ENCODE data around the gene SLC25A52. TPM values are rescaled to one million over a fixed set of nuclear protein-coding genes. Genes with fewer than 3 reads are reported as not detected.
A peak's percentile ranks its signal among the peaks of the same experiment; 100 is the strongest.

The SLC25A52 gene
- total and polyA plus RNA-seq, 9 of the 15 experiments (the other 6 are each of a cell fraction or from before 2014, with no cell fraction given) = not detected

DNA sequence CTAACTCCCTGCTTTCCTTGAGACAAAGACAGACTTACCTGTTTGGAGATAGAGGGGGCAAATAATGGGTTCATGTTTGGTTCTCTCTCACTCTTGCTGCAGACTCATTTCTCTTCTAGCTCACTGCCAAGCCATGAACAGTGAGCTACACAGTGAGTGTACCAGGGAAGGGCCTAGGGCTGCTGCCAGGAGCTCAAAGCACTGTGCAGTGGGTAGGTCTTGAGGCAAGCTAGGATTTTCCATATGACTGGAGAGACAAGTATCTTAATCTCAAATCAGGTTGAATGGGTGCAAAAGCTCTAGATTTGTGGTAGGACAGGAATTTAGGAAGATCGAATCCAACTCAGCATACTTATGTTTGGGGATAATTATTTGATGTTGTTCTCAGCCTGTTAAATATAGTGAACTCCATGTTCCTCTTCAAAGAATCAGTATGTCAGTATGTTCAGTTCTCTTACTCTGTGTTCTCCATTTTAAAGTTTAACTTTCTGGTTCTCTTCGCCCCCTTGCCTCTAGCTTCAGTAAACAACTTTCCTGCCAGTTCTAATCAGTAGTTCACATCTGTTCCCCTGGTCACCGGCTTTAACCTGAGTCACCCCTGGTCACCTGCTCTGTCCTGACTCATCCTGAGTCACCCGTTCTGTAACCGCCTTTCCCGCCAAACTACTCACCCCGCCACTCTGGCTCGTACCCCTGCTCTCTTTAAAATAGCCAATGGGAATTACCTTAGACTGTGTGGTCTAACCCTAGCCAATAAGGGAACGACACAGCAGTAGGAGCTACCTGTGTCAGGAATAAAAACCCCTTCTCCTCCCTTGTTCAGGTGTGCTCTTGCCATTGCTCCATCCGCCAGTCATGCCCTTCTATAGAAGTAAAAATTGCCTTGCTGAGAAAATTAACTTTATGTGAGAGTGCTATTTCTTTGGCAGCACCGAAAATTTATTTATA is 21.9 kb downstream of the SLC25A52 start (continued):
- peak; percentile 75; the same call in 1 of the 2 replicates for TF ChIP-seq SMARCC2 (IDR thresholded peaks at IDR 0.05; ENCODE audit: low read depth)
- TF ChIP-seq CBX1 (IDR thresholded peaks at IDR 0.05; ENCODE audit: low read depth) = 0 out of 2 replicates have a peak, but pooled peaks have one; percentile 59
- TF ChIP-seq, protein P1, sequence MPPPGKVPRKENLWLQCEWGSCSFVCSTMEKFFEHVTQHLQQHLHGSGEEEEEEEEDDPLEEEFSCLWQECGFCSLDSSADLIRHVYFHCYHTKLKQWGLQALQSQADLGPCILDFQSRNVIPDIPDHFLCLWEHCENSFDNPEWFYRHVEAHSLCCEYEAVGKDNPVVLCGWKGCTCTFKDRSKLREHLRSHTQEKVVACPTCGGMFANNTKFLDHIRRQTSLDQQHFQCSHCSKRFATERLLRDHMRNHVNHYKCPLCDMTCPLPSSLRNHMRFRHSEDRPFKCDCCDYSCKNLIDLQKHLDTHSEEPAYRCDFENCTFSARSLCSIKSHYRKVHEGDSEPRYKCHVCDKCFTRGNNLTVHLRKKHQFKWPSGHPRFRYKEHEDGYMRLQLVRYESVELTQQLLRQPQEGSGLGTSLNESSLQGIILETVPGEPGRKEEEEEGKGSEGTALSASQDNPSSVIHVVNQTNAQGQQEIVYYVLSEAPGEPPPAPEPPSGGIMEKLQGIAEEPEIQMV (tag; conservative IDR thresholded peaks at IDR 0.05; ENCODE audit: low read depth) = 0 out of 2 replicates have a peak, but pooled peaks have one; percentile 54
- TF ChIP-seq, protein P2, sequence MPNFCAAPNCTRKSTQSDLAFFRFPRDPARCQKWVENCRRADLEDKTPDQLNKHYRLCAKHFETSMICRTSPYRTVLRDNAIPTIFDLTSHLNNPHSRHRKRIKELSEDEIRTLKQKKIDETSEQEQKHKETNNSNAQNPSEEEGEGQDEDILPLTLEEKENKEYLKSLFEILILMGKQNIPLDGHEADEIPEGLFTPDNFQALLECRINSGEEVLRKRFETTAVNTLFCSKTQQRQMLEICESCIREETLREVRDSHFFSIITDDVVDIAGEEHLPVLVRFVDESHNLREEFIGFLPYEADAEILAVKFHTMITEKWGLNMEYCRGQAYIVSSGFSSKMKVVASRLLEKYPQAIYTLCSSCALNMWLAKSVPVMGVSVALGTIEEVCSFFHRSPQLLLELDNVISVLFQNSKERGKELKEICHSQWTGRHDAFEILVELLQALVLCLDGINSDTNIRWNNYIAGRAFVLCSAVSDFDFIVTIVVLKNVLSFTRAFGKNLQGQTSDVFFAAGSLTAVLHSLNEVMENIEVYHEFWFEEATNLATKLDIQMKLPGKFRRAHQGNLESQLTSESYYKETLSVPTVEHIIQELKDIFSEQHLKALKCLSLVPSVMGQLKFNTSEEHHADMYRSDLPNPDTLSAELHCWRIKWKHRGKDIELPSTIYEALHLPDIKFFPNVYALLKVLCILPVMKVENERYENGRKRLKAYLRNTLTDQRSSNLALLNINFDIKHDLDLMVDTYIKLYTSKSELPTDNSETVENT (CRISPR knock-in tag; IDR thresholded peaks at IDR 0.05) = no peak
- TF ChIP-seq, protein P3, sequence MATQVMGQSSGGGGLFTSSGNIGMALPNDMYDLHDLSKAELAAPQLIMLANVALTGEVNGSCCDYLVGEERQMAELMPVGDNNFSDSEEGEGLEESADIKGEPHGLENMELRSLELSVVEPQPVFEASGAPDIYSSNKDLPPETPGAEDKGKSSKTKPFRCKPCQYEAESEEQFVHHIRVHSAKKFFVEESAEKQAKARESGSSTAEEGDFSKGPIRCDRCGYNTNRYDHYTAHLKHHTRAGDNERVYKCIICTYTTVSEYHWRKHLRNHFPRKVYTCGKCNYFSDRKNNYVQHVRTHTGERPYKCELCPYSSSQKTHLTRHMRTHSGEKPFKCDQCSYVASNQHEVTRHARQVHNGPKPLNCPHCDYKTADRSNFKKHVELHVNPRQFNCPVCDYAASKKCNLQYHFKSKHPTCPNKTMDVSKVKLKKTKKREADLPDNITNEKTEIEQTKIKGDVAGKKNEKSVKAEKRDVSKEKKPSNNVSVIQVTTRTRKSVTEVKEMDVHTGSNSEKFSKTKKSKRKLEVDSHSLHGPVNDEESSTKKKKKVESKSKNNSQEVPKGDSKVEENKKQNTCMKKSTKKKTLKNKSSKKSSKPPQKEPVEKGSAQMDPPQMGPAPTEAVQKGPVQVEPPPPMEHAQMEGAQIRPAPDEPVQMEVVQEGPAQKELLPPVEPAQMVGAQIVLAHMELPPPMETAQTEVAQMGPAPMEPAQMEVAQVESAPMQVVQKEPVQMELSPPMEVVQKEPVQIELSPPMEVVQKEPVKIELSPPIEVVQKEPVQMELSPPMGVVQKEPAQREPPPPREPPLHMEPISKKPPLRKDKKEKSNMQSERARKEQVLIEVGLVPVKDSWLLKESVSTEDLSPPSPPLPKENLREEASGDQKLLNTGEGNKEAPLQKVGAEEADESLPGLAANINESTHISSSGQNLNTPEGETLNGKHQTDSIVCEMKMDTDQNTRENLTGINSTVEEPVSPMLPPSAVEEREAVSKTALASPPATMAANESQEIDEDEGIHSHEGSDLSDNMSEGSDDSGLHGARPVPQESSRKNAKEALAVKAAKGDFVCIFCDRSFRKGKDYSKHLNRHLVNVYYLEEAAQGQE (IDR thresholded peaks at IDR 0.05; ENCODE audit: borderline replicate concordance) = peak; percentile 9; the same call in 1 of the 2 replicates
- TF ChIP-seq, protein P3 (CRISPR knock-in tag; IDR thresholded peaks at IDR 0.05; ENCODE audit: low read depth) = no peak
- TF ChIP-seq NCOA1 (IDR thresholded peaks at IDR 0.05; ENCODE audit: low read depth) = peak; percentile 68
- no peak for TF ChIP-seq ZNF224 (CRISPR knock-in tag; IDR thresholded peaks at IDR 0.05)
- no peak for TF ChIP-seq HDAC1 (IDR thresholded peaks at IDR 0.05)
- TF ChIP-seq, protein P4, sequence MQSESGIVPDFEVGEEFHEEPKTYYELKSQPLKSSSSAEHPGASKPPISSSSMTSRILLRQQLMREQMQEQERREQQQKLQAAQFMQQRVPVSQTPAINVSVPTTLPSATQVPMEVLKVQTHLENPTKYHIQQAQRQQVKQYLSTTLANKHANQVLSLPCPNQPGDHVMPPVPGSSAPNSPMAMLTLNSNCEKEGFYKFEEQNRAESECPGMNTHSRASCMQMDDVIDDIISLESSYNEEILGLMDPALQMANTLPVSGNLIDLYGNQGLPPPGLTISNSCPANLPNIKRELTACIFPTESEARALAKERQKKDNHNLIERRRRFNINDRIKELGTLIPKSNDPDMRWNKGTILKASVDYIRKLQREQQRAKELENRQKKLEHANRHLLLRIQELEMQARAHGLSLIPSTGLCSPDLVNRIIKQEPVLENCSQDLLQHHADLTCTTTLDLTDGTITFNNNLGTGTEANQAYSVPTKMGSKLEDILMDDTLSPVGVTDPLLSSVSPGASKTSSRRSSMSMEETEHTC (IDR thresholded peaks at IDR 0.05) = peak; percentile 72; the same call in 1 of the 2 replicates
- peak; percentile 49; the same call in 1 of the 2 replicates for TF ChIP-seq DMBX1 (CRISPR knock-in tag; IDR thresholded peaks at IDR 0.05; ENCODE audit: borderline replicate concordance)
- TF ChIP-seq CXXC5 (CRISPR knock-in tag; IDR thresholded peaks at IDR 0.05) = peak; percentile 71
- TF ChIP-seq GATA2 (CRISPR knock-in tag; IDR thresholded peaks at IDR 0.05) = peak; percentile 36; the same call in 1 of the 2 replicates

Data from K562 (cell line).